Kidney epithelial cell (primary cell): ENCODE results near the gene CORO2A. TPM values are rescaled to one million over a fixed set of nuclear protein-coding genes. Genes with fewer than 3 reads are reported as not detected.

Experiments used
- DNase-seq: peaks from one replicate; pipeline ENCODE4 v3.0.0-alpha.2; 2010; ENCODE audit warnings: low read depth
- H3K27me3 ChIP-seq: 2 replicates; pipeline ENCODE4 v1.6.0; 2011; ENCODE audit warnings: low read length; ENCODE audit not compliant: control insufficient read depth, insufficient read depth
- H3K36me3 ChIP-seq: 2 replicates; pipeline ENCODE4 v1.5.1; 2011; ENCODE audit warnings: low read length; ENCODE audit not compliant: control insufficient read depth, insufficient read depth
- H3K4me3 ChIP-seq: 2 replicates; pipeline ENCODE4 v1.5.1; 2011; ENCODE audit warnings: low read depth, mild to moderate bottlenecking, control low read depth, low read length
- total RNA-seq: library from RNA; depleted of rRNA; stranded (reverse); fragments of >200 nt; gene quantifications from 2 replicates; pipeline ENCODE4 v1.2.3, GENCODE V29; 2015
- TF ChIP-seq, protein P1 (sequence below): IDR thresholded peaks from 2 replicates; pipeline ENCODE4 v1.5.1; 2011; ENCODE audit warnings: mild to moderate bottlenecking, moderate library complexity, low read length, control low read depth, inconsistent platforms; ENCODE audit not compliant: insufficient read depth, poor library complexity, severe bottlenecking

CORO2A gene
- total RNA-seq, 1 donor from 2014 or later, result 7.8 TPM

GRCh38 chr9:98187926-98188325 lies 4.5 kb downstream of the CORO2A start:
- H3K36me3 ChIP-seq, result no peaks in the 10 kb centered on the region
- DNase-seq, result no peak
- no peak overlapping the region for H3K4me3 ChIP-seq
- H3K27me3 ChIP-seq, result no peaks in the 10 kb centered on the region
- TF ChIP-seq, protein P1, sequence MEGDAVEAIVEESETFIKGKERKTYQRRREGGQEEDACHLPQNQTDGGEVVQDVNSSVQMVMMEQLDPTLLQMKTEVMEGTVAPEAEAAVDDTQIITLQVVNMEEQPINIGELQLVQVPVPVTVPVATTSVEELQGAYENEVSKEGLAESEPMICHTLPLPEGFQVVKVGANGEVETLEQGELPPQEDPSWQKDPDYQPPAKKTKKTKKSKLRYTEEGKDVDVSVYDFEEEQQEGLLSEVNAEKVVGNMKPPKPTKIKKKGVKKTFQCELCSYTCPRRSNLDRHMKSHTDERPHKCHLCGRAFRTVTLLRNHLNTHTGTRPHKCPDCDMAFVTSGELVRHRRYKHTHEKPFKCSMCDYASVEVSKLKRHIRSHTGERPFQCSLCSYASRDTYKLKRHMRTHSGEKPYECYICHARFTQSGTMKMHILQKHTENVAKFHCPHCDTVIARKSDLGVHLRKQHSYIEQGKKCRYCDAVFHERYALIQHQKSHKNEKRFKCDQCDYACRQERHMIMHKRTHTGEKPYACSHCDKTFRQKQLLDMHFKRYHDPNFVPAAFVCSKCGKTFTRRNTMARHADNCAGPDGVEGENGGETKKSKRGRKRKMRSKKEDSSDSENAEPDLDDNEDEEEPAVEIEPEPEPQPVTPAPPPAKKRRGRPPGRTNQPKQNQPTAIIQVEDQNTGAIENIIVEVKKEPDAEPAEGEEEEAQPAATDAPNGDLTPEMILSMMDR, result no peak

DNA sequence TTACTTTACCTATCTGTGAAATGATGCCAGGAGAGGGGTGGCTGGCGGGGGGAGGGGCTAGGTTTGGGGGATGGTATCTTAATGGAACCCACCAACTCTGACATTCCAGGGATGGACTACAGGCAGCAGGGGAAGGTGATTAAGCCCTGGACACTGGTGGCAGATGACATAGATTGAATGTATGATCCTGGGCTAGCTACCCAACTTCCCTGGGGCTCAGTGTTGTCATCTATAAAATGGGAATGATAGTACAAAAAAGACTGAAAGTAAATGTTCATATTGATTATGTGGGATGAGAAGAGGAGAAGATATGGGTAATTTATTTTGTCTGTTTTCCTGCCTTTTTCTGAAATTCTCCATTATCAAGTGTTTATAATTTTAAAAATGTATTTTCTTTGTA lies 6.2 kb downstream of the CORO2A start:
- no peak for DNase-seq
- no peaks in the 10 kb centered on the region for H3K36me3 ChIP-seq

DNA sequence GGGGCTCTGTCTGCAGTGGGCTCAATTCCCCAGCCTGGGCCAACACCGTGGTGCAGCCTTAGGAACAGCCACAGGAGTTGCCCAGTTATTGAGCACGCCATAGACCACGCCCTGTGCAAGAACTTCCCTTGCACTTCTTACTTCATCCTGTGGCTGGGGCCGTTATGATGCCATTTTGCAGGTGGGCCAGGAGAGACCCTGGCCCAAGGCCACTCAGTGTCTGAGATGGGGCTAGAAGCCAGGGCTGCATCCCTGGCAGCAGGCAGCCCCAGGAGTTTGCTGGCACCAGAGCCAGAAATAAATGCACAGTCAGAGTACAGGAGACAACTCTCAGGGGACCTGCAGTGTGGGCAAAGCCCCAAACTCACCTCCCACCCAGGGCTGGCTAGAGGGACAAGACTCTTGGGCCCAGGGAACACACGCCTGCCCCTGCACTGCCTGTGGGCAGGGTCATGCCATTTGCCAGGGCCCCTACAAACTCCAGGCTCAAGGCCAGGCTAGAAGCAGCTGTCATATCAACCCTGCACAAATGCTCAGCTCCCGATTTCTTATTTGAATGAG lies 6.7 kb downstream of the CORO2A start:
- Histone ChIP-seq H3K36me3 (no peaks in the 10 kb centered on the region), H3K27me3 (no peaks in the 10 kb centered on the region), H3K4me3 (no peak overlapping the region)
- no peak for DNase-seq
- TF ChIP-seq, protein P1, result no peak

More for the DNA sequence above, 6.2 kb downstream of the CORO2A start:
- no peak overlapping the region for H3K4me3 ChIP-seq
- TF ChIP-seq, protein P1, result no peak
- no peaks in the 10 kb centered on the region for H3K27me3 ChIP-seq

DNA sequence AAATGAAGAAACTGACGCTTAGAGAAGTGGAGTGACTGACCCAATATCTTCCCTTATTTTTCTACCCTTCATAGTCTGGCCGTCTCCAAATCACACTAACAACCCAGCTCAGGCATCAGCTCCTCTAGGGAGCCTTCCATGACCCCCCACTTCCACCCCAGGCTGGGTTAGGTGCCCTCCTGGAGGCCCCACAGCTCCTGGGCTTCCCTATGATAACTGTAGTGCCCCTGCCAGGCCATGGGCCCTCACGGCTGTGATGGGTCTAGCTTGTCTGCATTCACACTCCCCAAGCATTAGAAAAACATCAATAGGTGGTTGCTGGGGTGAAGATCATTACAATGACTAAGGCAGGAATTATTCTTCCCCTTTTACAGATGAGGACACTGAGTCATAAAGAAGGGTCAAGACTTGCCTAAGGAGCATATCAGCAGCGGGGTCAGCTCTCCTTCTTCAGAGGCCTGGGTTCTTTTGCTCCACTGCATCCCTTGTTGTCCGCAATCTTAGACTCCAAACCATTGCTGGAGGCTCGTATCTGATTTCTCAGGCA lies 7.3 kb downstream of the CORO2A start:
- TF ChIP-seq, protein P1, result no peak
- no peak overlapping the region for H3K4me3 ChIP-seq
- no peaks in the 10 kb centered on the region for H3K27me3 ChIP-seq
- DNase-seq, result no peak
- H3K36me3 ChIP-seq, result no peaks in the 10 kb centered on the region

- Histone ChIP-seq H3K27me3 (no peaks in the 10 kb centered on the region), H3K36me3 (no peaks in the 10 kb centered on the region), H3K4me3 (no peak overlapping the region)
- TF ChIP-seq, protein P1, result no peak
- DNase-seq, result no peak
Measured at GRCh38 chr9:98184326-98184725, 8.1 kb downstream of the CORO2A start.
